Right renal pelvis (tissue), 4 donors: Measurements from ENCODE around the gene OR2V1. TPM values are rescaled to one million over a fixed set of nuclear protein-coding genes. Genes with fewer than 3 reads are reported as not detected.
"Not testable (repeated sequence)": the region's sequence is repeated elsewhere in the genome, so short reads cannot be mapped to it uniquely, and the experiment has no call there.

Source experiments
- DNase-seq, 4 donors: peaks; one replicate each; pipeline ENCODE4 v3.0.0-alpha.2; 2013; ENCODE audit warnings: low read depth in 4 of 4, low spot score in 3 of 4, missing footprints in 1 of 4
- polyA plus RNA-seq, 4 donors: library from polyadenylated mRNA; unstranded; fragments of 120-200 nt; gene quantifications; one replicate each; pipeline ENCODE4 v1.2.1, GENCODE V29; 2013; ENCODE audit not compliant: insufficient read length in 4 of 4

Gene OR2V1
- polyA plus RNA-seq, 4 donors = 0.03 TPM; not detected in 3

DNA sequence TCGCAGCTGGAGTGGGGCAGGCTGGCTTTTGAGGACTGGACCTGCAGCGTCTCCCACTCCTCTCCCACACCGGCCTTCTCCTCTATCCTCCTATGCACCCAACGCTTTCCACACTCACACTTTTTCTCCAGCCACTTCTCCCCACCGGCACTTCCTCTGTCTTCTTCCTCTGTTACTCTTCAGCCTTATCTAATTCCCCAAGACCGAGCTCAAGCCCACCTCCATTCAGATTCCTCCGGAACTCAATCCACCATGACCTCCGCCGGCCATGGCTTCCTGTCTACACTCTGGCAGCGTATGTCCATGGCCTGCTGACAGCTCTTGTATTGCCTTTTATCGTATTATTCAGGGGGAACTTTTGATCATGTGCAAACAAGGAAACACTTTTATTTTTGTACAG is 545 bp upstream of the OR2V1 start:
- no peak for DNase-seq

DNA sequence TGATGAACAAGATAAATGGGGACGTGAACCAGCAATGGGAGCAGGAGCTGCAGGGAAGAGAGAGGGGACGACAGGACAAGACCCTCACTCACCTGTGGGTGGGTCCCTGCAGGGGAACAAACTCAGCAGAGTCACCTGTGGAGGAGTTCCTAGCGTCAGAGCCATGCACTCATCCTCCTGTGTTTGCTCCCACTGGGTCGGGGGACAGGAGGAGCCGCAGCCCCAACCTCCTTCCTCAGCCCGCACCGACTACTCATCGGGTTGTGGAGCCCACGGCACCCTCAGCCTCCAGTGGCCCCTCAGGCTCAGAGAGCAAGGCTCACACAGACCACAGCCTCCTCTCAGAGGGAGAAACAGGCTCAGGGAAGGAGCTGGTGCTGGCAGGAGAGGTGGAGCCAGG is 888 bp downstream of the OR2V1 start:
- DNase-seq = not testable (repeated sequence)

DNA sequence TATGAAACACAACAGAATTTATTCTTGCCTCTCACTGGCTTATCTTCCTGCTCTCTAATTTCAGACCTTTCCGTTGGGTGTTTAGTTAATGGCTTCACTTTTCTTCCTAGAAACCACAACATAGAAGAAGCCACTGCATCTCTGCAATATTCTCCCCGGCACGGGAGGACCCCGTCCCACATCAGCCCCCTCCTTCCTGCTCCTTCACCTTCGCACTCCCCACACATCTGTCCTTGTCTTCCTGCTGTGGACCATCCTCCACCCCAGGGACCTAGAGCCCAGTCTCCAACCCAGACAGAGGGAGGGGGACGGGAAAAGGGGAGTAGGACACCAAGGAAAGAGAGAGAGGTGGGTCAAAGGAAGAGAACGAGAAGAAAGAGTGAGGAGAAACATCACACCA is 1.4 kb downstream of the OR2V1 start:
- no peak for DNase-seq

DNA sequence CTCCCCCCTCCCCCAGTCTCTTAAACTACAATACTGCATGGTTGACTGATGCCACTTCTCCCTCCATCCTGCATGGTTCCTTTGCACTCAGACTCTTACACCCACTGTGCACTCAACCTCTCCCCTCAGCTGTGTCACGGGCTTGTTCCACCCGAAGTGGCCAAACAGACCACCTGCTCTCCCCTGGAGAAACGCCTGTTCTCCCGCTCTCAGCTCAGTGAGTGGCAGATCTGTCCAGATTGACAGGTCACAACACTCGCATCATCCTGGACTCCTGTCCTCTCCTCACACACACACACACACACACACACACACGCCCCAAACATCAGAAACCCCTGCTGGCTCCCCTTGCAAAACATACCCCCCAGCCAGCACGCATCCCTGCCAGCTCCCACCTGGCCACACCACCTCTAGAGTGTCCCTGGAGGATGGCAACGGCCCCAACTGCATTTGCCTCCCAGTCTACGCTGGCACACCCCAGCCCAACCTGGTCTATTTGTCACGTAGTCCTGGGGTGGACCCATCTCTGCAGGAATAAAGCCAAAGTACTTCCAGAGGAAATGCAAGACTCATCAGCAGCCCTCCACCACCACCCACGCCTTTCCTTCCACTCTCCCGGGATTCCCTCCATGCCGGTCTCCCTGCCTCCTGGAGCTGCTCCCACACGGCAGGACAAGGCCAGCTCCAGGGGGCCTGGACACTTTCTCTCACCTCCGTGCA is 2.9 kb downstream of the OR2V1 start:
- no peak for DNase-seq

DNA sequence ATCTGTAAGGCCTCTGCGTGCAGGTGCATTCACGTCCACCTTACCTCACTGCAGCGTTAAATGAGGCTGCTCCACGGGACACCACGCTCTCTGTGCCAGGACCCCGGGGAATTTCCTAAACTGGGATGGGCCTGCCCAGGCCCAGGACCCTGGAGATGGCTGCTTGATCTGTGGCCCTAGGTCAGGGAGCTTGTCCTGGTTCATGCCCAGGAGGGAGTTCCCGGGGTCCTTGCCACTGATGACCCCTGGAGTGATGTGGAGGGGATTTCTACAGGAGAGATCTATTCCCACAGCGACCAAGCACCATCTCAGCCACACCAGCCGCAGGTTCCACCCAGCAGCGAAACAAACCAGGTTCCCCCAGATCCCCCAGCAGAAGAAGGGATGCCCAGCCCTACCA is 3.5 kb downstream of the OR2V1 start:
- no peak for DNase-seq

DNA sequence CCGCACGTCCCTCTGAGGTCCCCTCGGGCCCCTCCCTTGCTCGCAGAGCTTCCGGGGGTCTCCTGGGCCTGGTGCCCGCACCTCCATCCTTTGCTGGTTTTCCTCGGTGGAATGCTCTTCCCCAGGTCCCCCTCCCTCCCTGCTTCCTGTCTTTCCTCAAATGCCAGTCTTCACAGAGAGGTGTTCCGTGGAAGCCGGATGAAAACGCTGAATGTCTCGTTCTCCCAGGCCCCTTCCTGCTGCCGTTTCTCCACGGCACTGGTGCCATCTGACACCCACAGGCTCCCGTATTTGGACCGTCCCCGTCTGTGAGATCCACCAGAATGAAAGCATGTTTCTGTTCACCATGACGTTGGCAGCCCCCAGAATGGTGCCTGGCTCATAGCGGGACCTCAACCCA is 4.1 kb downstream of the OR2V1 start:
- DNase-seq = no peak

DNA sequence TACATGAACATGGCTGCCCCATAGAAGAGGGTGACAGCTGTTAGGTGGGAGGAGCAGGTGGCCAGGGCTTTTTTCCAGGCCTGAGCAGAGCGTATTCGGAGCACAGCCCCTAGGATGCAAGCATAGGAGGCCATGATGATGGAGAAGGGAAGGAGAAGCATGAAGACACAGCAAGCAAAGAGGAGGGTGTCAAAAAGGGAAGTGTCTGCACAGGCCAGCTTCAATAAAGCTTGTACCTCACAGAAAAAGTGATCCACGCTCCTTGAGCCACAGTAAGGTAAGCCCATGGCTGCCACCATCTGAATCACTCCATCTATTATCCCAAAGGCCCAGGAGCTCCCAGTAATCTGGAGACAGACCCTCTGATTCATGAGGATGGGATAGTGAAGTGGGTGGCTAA is 6.4 kb downstream of the OR2V1 start:
- no peak for DNase-seq

DNA sequence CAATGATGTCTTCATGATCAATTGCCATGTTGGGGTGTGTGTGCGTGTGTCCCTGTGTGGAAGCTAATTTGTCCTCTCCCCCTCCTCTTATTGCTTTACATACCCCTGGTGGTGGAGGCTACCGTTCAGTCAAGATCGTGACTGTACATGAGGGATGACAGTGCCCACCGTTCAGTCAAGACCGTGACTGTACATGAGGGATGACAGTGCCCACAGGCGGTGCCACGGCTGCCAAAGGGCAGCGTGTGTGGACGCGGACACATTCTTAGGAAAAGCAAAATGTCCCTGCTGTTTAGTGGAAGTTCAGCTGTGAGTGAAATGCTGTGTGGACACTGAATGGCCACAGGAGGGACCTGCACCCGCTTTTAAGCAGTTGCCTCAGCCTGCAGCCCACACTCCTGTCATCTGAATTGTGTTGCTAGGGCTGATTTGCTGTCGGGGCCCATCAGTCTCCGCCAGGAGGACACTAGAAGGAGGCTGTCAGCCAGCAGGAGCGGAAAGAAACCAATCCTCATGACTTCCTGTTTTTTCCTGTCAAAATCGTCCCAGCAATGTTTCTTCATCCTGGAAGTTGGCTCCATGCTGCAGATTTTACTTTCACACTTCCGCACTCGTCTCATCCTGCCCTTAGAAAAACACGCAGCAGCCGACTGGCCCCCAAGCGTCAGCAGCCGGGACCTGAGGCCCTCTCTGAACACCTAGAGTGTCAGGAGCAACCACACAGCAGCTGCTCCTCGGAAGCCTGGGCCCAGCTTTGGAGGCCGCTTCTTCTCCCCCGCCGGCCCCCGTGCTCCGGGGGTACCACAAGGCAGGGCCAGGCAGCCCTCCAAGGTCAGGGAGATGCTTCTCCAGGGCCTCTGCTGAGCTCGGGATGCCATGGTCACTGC is 9.1 kb downstream of the OR2V1 start:
- DNase-seq = no peak

DNA sequence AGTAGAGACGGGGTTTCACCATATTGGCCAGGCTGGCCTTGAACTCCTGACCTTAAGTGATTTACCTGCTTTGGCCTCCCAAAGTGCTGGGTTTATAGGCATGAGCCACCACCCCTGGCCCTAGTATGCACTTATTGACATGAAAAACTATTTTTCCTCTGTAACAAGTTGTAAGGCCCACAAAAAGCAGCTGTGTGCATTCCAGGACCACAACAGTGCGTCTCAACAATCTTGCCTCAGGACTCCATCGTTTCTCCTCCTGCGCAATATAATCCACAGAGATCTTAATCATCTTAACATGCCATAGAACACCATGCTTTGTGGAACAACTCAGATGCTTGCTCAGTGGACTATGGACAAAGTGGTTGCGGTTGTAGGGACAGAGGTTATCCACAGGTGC is 10.2 kb downstream of the OR2V1 start:
- DNase-seq = no peak

DNA sequence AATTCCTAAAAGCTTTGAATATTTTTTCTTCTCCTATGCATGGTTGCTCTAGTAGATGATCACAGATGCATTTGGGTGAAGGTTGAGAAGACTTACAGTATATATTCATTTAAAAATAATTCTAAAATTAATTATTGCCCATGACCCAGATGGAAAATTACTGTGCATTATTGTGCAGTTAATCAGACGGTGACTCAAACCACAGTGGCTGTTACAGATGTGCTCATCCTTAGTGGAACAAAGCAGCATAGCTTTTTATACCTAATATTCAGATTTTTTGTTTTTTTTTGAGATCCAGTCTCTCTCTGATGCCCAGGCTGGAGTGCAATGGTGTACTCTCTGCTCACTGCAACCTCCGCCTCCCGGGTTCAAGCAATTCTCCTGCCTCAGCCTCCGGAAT is 10.7 kb downstream of the OR2V1 start:
- DNase-seq = no peak

DNA sequence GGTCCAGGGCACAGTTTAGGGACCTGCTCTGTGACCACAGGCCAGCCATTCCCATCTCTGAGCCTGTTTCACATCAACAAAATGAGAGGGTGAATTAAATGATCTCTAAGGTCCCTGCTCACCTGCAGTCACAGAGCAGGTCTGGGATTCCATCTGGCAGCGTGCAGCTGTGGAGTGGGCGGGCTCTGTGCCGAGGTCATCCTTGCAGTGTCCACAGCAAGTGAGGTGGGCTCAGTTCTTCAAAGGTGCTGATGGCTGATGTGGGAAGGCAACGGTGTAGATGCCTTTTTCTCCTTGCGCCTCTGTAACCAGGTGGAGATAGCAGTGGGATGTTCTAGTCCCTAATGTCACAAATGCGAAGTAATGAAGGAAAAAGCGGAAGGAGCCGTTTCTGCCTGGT is 11.9 kb downstream of the OR2V1 start:
- DNase-seq = no peak

DNA sequence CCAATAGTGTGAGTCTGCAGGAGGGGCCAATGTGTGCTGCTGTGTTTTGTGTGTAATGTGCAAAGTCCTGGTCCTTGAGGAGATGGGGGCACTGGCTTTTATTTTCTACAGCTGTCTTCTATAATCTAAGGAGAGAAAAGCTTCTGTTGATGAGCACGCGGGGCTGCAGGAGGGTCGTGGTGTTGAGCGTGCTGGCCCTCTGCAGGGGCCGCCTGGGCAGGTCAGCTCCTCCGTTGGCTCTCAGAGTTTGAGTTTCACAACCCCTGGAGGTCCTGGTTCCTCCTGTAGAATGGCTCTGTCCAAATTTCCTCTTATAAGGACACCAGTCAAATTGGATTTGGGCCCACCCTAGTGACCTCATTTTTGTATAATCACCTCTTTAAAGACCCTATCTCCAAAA is 12.6 kb downstream of the OR2V1 start:
- DNase-seq = no peak

DNA sequence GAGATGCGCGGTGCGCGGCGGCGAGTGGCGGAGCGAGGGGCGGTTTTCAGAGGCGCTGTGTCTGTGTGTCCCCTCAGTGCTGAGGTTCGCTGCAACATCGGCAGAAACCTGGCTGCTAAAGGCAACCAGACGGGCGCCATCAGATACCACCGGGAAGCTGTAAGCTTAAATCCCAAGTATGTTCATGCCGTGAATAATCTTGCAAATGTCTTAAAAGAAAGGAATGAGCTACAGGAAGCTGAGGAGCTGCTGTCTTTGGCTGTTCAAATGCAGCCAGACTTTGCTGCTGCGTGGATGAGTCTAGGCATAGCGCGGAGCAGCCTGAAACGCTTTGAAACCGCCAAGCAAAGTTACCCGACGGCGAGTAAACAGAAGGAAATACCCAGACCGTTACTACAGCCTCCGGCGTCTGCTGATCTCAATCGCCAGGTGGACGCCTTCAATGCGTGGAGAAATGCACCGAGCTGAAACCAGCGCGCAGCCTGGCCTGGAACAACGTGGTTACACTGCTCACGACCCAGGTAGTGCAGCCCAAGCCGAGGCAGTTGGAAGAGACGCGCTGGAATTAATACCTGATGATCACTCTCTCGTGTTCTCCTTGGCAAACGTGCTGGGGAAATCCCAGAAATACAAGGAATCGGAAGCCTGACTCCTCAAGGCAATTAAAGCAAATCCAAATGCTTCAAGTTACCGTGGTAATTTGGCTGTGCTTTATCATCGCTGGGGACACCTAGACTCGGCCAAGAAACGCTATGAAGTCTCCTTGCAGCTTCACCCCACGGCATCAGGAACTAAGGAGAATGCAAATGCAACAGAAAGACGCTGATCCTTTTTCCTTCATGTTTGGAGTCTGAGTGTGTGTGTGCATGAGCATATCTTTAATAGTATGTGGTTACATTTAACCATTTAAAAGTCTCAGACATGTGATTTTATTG is 15.9 kb downstream of the OR2V1 start:
- DNase-seq = peak in 3 of 4 donors; percentile 19 to 43 (median 38)

DNA sequence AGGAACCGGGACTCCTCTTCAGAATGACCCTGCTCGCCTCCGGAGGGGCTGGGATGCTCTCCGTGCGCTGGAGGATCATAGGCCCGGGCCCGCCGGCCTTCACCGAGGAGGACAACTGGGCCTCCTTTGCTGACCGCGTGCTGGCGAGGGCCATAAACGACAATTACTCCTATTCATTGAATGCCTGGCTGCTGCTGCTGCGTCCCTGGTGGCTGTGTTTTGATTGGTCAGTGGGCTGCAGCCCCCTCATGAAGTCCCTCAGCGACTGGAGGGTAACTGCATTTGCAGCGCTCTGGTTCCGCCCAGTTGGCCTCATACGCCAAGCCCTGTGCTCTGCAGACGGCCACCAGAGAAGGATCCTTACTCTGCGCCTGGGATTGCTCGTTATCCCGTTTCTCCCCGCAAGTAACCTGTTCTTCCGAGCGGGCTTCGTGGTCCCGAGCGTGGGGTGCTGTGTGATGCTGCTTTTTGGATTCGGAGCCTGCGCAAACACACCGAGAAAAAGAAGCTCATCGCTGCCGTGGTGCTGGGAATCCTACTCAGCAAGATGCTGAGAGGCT is 16.6 kb downstream of the OR2V1 start:
- no peak for DNase-seq

DNA sequence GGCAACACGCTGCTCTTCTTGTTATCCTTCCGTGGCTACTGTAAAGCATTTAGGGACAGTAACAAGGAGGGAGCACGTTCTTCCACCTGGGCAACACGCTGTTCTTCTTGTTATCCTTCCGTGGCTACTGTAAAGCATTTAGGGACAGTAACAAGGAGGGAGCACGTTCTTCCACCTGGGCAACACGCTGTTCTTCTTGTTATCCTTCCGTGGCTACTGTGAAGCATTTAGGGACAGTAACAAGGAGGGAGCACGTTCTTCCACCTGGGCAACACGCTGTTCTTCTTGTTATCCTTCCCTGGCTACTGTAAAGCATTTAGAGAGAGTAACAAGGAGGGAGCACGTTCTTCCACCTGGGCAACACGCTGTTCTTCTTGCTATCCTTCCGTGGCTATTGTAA is 17.4 kb downstream of the OR2V1 start:
- not testable (repeated sequence) for DNase-seq

DNA sequence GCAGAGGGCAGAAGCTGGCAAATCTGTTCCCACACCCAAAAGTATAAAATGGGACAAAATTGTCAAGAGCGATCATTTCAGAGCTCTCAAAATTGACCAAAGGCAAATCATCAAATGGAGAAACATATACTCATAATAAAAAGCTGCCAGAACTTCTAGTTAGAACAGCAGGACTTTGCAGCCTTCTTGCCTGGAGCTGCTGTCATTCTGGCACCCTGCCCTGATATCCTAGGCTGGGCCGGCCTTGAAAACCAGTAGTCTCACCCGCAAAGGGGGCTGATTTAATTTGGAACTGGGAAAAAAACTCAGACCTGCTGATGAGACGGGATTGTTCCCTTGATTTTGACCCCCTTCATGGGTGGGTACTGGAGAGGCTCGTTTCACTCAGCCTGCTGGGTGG is 18.5 kb downstream of the OR2V1 start:
- no peak for DNase-seq

DNA sequence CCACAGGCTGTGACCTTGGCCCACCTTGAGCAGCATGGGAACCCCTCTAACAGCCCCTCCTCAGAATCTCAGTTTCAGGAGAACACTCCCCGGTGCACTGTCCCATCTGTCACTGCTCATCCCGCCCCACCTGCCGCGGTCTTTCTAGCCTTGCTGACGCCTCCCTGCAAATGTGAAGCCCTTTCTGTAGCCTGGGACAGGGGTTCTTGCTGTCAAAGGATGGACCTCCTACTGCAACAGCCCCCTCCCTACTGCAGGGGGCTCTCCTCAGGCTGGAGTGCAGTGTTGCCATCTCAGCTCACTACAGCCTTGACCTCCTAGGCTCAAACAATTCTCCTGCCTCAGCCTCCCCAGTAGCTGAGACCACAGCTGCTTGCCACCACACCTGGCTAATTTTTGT is 20.0 kb downstream of the OR2V1 start:
- DNase-seq = no peak

DNA sequence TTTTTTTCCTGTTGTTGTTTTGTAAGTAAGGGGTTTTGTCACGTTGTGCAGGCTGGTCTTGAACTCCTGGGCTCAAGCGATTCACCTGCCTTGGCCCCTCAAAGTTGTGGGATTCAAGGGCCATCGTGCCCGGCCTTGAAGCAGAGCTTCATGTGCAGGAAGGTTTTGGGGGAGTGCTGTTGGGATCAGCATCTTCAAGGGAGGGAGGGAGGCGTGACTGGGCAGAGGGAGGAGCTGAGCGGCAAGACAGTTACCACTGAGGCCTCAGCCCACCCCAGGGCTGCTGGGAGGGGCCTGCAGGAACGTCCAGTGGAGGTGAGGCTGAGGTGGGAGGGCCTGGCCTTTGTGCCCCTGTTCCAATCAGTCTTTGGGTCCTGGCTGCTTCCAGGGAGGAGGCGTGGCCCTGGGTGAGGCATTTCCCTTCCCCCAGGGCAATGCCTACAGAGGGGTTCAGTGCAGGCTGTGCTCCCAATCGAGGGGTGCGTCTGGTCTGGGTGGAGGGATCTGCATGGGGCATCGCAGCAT is 21.4 kb downstream of the OR2V1 start:
- no peak for DNase-seq

DNA sequence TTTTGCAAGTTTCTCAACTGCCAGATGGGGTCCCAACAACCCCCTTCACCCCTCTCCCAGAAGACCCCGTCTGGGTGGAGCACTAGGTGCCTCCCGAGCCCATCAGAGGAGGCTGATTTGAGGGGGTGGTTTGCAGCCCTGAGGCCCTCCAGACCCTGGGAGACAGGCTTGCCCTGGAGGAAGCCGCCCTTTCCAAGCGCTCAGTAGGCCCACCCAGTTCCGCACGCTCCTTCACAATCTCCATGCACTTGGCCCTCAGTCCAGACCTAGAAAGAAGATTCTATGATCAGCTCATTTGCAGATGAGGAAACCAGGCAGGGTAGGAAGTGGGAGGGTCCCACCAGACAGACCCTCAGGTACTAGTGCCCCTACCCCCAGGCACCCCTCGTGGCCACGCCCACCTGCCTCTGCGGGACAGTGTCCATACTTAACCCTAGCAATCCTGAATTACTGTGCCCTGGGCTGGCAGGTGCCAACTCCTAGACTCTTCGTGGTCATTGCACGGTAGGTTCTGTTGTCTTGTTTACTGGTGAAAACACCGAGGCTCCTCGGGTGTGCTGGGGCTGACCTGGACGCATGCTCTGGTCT is 22.3 kb downstream of the OR2V1 start:
- no peak for DNase-seq

DNA sequence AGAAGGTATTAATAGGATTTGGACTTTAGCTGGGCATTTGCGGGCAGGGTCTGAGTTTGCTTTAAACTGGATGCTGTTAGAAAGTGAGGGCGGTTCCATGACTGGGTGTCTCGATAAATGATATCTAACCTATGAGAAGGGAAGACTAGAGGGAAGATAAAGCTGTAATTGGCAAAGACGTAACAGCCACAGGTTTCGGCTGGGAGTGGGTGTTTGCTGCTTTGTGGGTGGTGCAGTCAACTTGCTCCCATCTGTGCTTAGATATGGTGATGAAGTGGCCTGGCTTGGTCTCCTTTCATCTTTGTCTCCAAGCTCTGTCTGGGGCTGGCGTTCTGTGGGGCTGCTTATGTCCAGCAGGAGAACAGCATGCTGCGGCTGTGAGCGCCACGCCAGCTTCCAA is 23.3 kb downstream of the OR2V1 start:
- no peak for DNase-seq
